GM12864 (cell line): ENCODE measurements around the gene CDK4.

Experiments used
- DNase-seq: peaks from one replicate; pipeline ENCODE4 v3.0.0-alpha.2; 2011; ENCODE audit warnings: low read depth
- H3K4me3 ChIP-seq: 2 replicates; pipeline ENCODE4 v1.5.1; 2011; ENCODE audit warnings: mild to moderate bottlenecking, low read depth, low read length, control low read depth
- TF ChIP-seq, protein P1 (sequence below): IDR thresholded peaks from 2 replicates; pipeline ENCODE4 v1.5.1; 2011; ENCODE audit warnings: low read depth, mild to moderate bottlenecking, moderate library complexity, low read length, control low read depth, inconsistent platforms; ENCODE audit errors: missing control alignments

CDK4 gene

GRCh38 chr12:57762463-57762862 is 10.4 kb upstream of the CDK4 start:
- H3K4me3 ChIP-seq, result no peak overlapping the region
- DNase-seq, result no peak

DNA sequence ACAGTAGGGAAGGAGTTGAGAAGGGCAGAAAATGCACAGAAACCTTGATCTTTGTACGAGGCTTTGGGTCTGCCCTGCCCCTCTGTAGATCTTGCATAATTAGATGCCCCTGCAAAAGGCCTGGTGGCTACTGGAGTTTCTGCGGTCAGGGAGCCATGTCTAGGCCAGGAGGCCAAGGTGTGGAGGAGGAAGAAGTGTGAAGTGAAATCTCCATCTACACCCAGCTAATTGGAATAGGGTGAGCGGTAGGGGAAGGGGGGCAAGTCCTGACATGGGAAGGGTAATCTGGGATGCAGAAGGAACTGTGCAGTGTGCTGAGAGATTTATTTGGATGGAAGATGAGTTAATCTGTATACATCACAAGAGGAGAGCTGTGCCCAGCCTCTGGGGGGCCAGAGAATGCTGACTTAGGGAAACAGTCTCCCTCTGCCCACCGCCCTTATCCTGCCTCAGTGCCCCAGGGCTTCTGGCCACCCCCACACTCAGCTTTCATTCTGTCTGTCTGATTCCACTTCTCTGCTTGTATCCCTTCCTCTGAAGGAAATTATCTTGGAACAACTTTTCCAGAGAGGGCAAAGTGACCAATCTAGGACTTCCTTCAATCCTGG is 9.4 kb upstream of the CDK4 start:
- TF ChIP-seq, protein P1, sequence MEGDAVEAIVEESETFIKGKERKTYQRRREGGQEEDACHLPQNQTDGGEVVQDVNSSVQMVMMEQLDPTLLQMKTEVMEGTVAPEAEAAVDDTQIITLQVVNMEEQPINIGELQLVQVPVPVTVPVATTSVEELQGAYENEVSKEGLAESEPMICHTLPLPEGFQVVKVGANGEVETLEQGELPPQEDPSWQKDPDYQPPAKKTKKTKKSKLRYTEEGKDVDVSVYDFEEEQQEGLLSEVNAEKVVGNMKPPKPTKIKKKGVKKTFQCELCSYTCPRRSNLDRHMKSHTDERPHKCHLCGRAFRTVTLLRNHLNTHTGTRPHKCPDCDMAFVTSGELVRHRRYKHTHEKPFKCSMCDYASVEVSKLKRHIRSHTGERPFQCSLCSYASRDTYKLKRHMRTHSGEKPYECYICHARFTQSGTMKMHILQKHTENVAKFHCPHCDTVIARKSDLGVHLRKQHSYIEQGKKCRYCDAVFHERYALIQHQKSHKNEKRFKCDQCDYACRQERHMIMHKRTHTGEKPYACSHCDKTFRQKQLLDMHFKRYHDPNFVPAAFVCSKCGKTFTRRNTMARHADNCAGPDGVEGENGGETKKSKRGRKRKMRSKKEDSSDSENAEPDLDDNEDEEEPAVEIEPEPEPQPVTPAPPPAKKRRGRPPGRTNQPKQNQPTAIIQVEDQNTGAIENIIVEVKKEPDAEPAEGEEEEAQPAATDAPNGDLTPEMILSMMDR, result no peak
- DNase-seq, result no peak
- H3K4me3 ChIP-seq, result no peak overlapping the region

More at GRCh38 chr12:57762463-57762862, 10.4 kb upstream of the CDK4 start:
- TF ChIP-seq, protein P1, result no peak

DNA sequence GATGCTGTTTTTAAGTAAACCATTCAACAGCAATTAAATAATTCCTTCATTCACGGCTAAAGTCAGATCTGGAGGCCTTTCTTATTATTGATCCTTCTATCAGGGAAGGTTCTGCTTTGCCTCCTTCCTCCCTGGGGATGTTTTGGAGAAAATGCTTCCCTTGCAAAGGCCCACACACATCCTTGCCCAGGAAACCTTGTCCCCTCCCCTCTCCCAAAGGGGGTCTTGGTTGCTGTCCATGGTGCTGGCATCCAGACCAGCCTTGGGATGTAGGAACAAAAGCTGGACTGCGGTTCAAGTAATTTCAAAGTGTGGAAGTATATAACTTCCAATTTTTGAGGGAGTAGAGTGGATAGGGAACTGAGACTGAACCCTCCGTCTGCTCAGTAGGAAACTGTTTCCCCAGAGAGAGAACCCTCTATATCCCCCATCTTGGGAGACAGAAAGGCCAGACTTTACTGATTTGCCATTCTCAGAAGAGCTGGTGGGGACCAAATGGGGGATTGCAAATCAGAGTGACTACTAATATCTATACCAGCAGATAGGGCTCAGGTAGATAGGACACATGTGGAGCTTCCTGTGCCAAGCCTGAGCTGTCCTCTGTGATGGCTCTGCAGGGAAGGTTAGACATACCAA is 8.4 kb upstream of the CDK4 start:
- DNase-seq, result no peak
- TF ChIP-seq, protein P1, result no peak
- H3K4me3 ChIP-seq, result no peak overlapping the region

DNA sequence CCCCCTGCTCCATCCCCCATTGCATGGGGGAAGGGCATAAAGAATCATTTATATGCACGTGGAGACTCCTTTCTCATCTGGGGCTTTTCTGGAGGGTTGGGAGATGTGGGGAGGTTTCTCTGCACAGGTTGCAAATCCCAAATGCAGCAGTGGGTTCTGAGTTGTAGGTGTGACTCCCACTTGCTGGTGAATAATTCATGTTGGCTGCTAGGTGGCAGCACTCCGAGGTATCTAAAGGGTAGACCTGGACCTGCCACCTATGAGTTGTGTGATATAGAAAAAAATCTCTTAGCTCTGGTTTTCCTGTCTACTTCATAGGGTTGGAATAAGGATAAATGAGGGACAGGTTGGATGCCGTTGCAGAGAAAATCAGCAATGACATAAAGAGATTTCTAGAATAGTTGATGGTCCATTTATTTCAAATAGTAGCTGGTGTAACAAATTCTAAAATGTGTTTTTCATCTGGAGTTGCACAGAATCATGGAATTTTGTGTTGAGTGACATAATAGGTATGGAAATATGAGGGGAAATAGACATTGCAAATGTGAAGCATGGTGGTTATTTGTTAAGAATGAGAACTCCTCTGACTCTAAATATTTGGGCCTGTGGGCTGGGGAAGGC is 7.4 kb upstream of the CDK4 start:
- no peak overlapping the region for H3K4me3 ChIP-seq
- DNase-seq, result no peak

GRCh38 chr12:57758552-57759359 is 6.6 kb upstream of the CDK4 start:
- H3K4me3 ChIP-seq, result no peak overlapping the region
- TF ChIP-seq, protein P1, result no peak
- DNase-seq, result no peak

More for the DNA sequence above, 7.4 kb upstream of the CDK4 start:
- TF ChIP-seq, protein P1, result peak; percentile 65

- DNase-seq, result no peak
- TF ChIP-seq, protein P1, result no peak
- H3K4me3 ChIP-seq, result no peak overlapping the region
These were observed 5.7 kb upstream of the CDK4 start for GRCh38 chr12:57757771-57758170.
